NCI-H146 treated with DMSO at 0.1 percent for 48 hours (cell line): Measurements from ENCODE around the gene OLIG2.

Experiments
- DNase-seq: peaks from one replicate; lab custom pipeline; 2025; ENCODE audit not compliant: unreplicated experiment; lab: John Stamatoyannopoulos, UW

OLIG2 gene

DNA sequence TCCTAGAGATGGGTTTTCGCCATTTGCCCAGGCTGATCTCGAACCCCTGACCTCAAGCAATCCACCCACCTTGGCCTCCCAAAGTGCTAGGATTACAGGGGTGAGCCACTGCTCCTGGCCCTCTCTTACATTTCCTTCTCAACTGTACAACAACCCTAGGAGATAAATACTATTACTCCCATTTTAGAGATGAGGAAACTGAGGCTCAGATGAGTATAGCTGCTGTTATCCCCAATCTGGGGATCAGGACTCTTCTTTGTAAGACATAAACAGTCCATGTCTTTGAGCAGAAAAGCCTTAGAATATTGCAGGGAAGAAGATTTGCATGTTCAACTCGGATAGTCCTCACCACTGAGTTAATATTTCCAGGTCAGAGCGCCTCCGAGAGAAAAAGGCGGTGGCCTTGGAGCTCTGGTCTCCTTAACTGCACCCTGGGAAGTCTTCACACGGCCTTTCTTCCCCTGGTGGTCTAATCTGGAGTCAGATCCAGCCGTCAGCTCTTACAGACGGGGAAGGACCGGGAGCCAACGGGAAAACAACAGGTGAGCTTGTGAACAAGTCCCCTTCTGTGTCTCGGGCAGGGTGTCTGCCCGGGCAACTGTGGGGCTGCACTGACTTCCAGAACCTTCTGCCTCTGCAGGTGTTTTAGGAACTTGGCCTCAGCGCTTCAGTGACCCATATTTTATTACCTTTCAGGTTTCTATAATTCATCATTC, 38.3 kb downstream of the OLIG2 start:
- no peak for DNase-seq

GRCh38 chr21:33064623-33065390, 39.1 kb downstream of the OLIG2 start:
- DNase-seq: no peak

DNA sequence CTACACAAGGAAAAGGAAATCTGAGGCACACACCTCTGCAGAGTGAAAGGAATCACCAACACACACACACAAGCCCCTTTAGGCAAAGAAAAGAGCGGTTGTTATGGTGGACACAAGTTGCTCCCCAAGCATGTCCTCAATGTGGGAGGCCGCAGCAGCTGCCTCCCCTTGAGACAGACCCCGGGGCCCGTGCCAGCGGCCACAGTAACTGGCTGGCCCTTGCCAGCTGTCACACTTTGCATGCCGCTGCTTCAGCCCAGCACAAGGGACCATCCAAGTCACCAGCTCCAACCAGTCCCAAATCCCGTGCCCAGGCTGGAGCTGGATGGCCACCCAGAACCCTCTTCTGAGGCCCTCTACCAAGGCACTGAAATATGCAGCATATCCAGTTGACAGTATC, 41.3 kb downstream of the OLIG2 start:
- DNase-seq: no peak

DNA sequence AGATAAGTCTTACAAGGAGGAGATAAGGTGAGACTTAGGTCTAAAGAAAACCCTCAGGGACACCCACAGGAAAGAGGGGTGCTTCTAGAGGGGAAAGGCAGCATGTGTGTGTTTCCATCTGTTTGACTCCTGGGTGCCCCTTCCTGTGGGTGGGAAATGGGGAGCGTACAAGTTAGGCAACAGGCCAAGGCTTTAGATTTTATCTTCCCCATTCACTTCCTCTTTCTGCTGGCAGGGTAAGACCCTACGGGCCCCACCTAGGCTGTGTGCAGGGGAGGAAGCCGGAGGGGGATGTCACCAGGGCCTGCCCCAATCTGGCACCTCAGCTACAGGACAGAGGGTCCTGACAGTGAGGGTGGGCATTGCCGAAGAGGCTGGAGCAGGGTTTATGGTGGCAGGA, 41.7 kb downstream of the OLIG2 start:
- DNase-seq: no peak

GRCh38 chr21:33069243-33069642, 43.5 kb downstream of the OLIG2 start:
- DNase-seq: no peak

- DNase-seq: no peak
Observed at GRCh38 chr21:33069645-33069993, 43.9 kb downstream of the OLIG2 start.

DNA sequence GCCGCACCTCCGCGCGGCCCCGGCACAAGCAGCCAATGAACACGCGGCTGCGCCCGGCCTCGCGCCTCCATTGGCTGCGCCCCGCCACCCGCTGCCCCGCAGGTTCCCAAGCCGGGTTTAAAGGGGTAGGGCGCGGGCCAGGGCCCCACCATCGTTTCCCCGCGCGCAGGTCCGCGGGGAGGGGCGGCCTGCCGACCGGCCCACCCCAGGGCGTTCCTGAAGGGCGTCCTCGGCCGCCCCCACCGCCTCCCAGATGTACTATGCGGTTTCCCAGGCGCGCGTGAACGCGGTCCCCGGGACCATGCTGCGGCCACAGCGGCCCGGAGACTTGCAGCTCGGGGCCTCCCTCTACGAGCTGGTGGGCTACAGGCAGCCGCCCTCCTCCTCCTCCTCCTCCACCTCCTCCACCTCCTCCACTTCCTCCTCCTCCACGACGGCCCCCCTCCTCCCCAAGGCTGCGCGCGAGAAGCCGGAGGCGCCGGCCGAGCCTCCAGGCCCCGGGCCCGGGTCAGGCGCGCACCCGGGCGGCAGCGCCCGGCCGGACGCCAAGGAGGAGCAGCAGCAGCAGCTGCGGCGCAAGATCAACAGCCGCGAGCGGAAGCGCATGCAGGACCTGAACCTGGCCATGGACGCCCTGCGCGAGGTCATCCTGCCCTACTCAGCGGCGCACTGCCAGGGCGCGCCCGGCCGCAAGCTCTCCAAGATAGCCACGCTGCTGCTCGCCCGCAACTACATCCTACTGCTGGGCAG, 44.4 kb downstream of the OLIG2 start, which contains the start of gene OLIG1:
Gene OLIG1 (plus strand): TSS at position 148 of the 750 bp plus-strand sequence. CDS start 106 bp downstream, at position 254.
- no peak for DNase-seq

DNA sequence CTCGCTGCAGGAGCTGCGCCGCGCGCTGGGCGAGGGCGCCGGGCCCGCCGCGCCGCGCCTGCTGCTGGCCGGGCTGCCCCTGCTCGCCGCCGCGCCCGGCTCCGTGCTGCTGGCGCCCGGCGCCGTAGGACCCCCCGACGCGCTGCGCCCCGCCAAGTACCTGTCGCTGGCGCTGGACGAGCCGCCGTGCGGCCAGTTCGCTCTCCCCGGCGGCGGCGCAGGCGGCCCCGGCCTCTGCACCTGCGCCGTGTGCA, 44.9 kb downstream of the OLIG2 start:
- DNase-seq: no peak

DNA sequence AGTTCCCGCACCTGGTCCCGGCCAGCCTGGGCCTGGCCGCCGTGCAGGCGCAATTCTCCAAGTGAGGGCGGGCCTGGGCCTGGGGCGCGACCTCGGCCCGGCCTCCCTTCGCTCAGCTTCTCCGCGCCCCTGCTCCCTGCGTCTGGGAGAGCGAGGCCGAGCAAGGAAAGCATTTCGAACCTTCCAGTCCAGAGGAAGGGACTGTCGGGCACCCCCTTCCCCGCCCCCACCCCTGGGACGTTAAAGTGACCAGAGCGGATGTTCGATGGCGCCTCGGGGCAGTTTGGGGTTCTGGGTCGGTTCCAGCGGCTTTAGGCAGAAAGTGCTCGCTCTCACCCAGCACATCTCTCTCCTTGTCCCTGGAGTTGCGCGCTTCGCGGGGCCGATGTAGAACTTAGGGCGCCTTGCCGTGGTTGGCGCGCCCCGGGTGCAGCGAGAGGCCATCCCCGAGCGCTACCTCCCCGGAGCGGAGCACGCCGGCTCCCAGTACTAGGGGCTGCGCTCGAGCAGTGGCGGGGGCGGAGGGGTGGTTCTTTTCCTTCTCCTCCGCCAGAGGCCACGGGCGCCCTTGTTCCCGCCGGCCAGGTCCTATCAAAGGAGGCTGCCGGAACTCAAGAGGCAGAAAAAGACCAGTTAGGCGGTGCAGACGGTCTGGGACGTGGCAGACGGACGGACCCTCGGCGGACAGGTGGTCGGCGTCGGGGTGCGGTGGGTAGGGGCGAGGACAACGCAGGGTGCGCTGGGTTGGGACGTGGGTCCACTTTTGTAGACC, 45.4 kb downstream of the OLIG2 start:
- DNase-seq: no peak

DNA sequence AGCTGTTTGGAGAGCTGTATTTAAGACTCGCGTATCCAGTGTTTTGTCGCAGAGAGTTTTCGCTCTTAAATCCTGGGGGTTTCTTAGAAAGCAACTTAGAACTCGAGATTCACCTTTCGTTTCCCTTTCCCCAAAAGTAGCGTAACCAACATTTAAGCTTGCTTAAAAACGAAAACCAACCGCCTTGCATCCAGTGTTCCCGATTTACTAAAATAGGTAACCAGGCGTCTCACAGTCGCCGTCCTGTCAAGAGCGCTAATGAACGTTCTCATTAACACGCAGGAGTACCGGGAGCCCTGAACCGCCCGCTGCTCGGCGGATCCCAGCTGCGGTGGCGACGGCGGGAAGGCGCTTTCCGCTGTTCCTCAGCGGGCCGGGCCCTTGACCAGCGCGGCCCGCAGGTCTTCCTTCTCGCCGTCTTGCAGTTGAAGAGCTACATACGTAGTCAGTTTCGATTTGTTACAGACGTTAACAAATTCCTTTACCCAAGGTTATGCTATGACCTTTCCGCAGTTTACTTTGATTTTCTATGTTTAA, 46.1 kb downstream of the OLIG2 start:
- no peak for DNase-seq

GRCh38 chr21:33073636-33074035, 47.9 kb downstream of the OLIG2 start:
- no peak for DNase-seq

GRCh38 chr21:33075128-33075527, 49.4 kb downstream of the OLIG2 start:
- no peak for DNase-seq

DNA sequence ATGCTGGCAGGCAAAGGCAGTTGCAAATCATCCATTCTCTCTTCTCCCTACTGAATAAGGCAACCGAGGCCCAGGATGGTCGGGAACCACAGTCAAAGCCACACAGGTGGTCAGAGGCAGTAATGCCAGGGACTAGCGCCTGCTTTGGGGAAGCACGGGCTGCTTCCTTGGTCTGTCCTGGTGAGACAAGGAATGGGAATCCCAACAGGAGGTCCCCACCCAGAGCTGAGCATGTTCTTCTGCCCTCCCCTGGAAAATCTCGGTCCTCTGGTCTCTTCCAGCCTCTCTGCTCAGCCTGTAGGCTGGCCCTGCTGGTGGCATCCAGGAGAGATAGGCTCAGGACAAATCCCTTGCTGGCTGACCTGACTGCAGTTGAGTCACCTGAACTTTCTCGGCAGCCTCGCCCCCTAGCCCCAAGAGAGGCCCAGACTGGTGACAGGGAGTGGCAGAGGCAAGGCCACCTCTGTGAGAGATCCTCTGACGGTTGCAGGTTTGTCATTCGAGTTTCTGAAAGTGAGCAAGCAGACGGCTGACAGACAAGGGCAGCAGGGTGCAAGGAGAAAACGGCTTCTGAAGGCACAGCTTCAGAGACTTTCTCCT, 50.0 kb downstream of the OLIG2 start:
- no peak for DNase-seq

DNA sequence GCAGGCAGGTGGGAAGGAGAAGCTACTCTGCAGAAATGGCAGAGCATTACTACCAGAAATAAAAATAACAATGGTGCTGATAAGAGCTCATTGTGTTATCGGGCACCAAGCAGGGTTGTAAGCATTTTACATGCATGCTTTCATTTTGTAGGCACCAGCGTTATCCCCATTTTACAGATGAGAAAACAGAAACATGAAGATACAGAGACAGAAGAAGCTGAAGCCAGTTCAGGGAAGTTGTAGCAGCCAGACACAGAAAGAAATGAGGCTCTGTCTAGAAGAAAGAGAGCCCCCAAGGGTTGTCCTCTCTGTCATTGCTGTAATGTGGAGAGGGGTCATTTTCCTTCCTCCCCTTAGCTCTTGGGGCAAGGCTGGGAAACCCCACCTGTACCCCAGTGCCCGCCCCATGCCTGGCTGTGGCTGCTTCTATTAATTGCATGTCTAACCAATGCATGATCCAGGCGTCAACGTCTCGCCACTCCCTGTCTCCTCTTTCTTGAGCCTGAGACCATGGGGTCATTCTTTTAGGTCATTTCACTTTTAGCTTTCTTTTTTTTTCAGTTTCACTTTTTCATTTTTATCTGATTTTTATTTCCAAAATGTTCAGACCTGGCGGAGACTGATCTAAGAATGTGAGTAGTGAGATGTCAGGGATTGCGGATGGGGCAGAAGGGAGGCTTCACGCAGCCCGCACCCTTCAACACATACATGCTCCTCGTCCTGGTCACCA, 51.0 kb downstream of the OLIG2 start:
- no peak for DNase-seq
